Neural cell (in vitro differentiated cells): ENCODE measurements around the gene MEP1B. TPM values are rescaled to one million over a fixed set of nuclear protein-coding genes. Genes with fewer than 3 reads are reported as not detected.

Experiments
- H2AFZ ChIP-seq: fragments of 200-600, 300-800 bp; sonication (generic), shearing (Covaris generic); 2 replicates; pipeline ENCODE4 v1.6.0; 2014; ENCODE audit warnings: low read depth, mild to moderate bottlenecking, antibody characterized with exemption, low read length, moderate library complexity
- H3F3A ChIP-seq: fragments of 200-600 bp; shearing (Covaris generic); 2 replicates; pipeline ENCODE4 v1.6.1; 2016; ENCODE audit warnings: mild to moderate bottlenecking, moderate library complexity, mixed read lengths, antibody characterized with exemption, low read length; ENCODE audit not compliant: insufficient read depth, poor library complexity, severe bottlenecking
- H3K27ac ChIP-seq: fragments of 200-600, 300-800 bp; sonication (generic), shearing (Covaris generic); 2 replicates; pipeline ENCODE4 v1.5.1; 2014; ENCODE audit warnings: mild to moderate bottlenecking, low read length, moderate library complexity
- H3K27me3 ChIP-seq: fragments of 300-800, 200-600 bp; sonication (generic), shearing (Covaris generic); 2 replicates; pipeline ENCODE4 v1.6.0; 2014; ENCODE audit warnings: mild to moderate bottlenecking, low read depth, low read length, moderate library complexity; ENCODE audit not compliant: insufficient read depth
- H3K36me3 ChIP-seq: fragments of 300-800, 200-600 bp; sonication (generic), shearing (Covaris generic); 2 replicates; pipeline ENCODE4 v1.5.1; 2014; ENCODE audit warnings: mild to moderate bottlenecking, antibody characterized with exemption, low read length, moderate library complexity; ENCODE audit not compliant: insufficient read depth
- H3K4me2 ChIP-seq: fragments of 300-800, 200-600 bp; sonication (generic), shearing (Covaris generic); 2 replicates; pipeline ENCODE4 v1.6.0; 2014; ENCODE audit warnings: mild to moderate bottlenecking, low read length
- H3K4me3 ChIP-seq: fragments of 300-800, 200-600 bp; sonication (generic), shearing (Covaris generic); 2 replicates; pipeline ENCODE4 v1.5.1; 2014; ENCODE audit warnings: mild to moderate bottlenecking, low read length, moderate library complexity
- H3K79me2 ChIP-seq: fragments of 200-600 bp; shearing (Covaris generic); replicated peaks from 2 replicates; pipeline ENCODE4 v1.6.0; 2014; ENCODE audit warnings: mild to moderate bottlenecking, low read length, moderate library complexity; ENCODE audit not compliant: insufficient read depth
- H3K9ac ChIP-seq: fragments of 300-800, 200-600 bp; sonication (generic), shearing (Covaris generic); 2 replicates; pipeline ENCODE4 v1.6.1; 2016; ENCODE audit warnings: mild to moderate bottlenecking, low read length, mixed read lengths
- H3K9me2 ChIP-seq: fragments of 200-600 bp; shearing (Covaris generic); 2 replicates; pipeline ENCODE4 v1.6.1; 2016; ENCODE audit warnings: mild to moderate bottlenecking, low read length, mixed read lengths; ENCODE audit not compliant: insufficient read depth
- H3K9me3 ChIP-seq: fragments of 200-600, 300-800 bp; sonication (generic), shearing (Covaris generic); 2 replicates; pipeline ENCODE4 v1.6.1; 2016; ENCODE audit warnings: mild to moderate bottlenecking, mixed run types, low read length, moderate library complexity, mixed read lengths
- H4K20me1 ChIP-seq: fragments of 200-600 bp; shearing (Covaris generic); 2 replicates; pipeline ENCODE4 v1.6.1; 2016; ENCODE audit warnings: mild to moderate bottlenecking, mixed run types; ENCODE audit not compliant: insufficient read depth
- CTCF ChIP-seq: fragments of 450-650 bp; IDR thresholded peaks from 2 replicates; pipeline ENCODE4 v1.5.1; 2014; ENCODE audit warnings: antibody characterized with exemption, mild to moderate bottlenecking, moderate library complexity; ENCODE audit not compliant: poor library complexity, severe bottlenecking
- EP300 ChIP-seq: fragments of 450-650 bp; conservative IDR thresholded peaks from 2 replicates; pipeline ENCODE4 v1.6.1; 2014; ENCODE audit warnings: antibody characterized with exemption, mild to moderate bottlenecking, moderate library complexity; ENCODE audit not compliant: poor library complexity, severe bottlenecking
- EZH2 ChIP-seq: fragments of 200-600, 300-800 bp; shearing (Covaris generic), sonication (generic); IDR thresholded peaks from 2 replicates; pipeline ENCODE4 v1.6.1; 2014; ENCODE audit warnings: antibody characterized with exemption, low read length, borderline replicate concordance, mild to moderate bottlenecking; ENCODE audit not compliant: insufficient read depth, poor library complexity, severe bottlenecking
- MXI1 ChIP-seq: fragments of 450-650 bp; conservative IDR thresholded peaks from 2 replicates; pipeline ENCODE4 v1.6.1; 2014; ENCODE audit warnings: antibody characterized with exemption, mild to moderate bottlenecking; ENCODE audit not compliant: poor library complexity, severe bottlenecking
- POLR2AphosphoS5 ChIP-seq: IDR thresholded peaks from 2 replicates; pipeline ENCODE4 v1.6.1; 2012
- RAD21 ChIP-seq: fragments of 450-650 bp; conservative IDR thresholded peaks from 2 replicates; pipeline ENCODE4 v1.6.1; 2014; ENCODE audit warnings: antibody characterized with exemption, mild to moderate bottlenecking, moderate library complexity
- REST ChIP-seq: IDR thresholded peaks from 2 replicates; pipeline ENCODE4 v1.6.1; 2012; ENCODE audit warnings: borderline replicate concordance
- SMC3 ChIP-seq: fragments of 450-650 bp; conservative IDR thresholded peaks from 2 replicates; pipeline ENCODE4 v1.6.1; 2014; ENCODE audit warnings: antibody characterized with exemption, mild to moderate bottlenecking, moderate library complexity; ENCODE audit not compliant: poor library complexity
- TAF1 ChIP-seq: IDR thresholded peaks from 2 replicates; pipeline ENCODE4 v1.6.1; 2012; ENCODE audit warnings: low read depth
- polyA plus RNA-seq: library from polyadenylated mRNA; depleted of rRNA; stranded (reverse); fragments of >200 nt; gene quantifications from 2 replicates; pipeline ENCODE4 v1.2.3, GENCODE V29; 2014

The MEP1B gene
- polyA plus RNA-seq, 1 donor from 2014 or later, result not detected

- H3K27me3 ChIP-seq, result no peaks in the 10 kb centered on the region
- H4K20me1 ChIP-seq, result no peaks in the 10 kb centered on the region
- no peak overlapping the region for H3K27ac ChIP-seq
- no peaks in the 10 kb centered on the region for H3K9me2 ChIP-seq
- no peak overlapping the region for H3K9ac ChIP-seq
- no peaks in the 10 kb centered on the region for H3K36me3 ChIP-seq
- H3F3A ChIP-seq, result no peaks in the 10 kb centered on the region
- no peak overlapping the region for H2AFZ ChIP-seq
- H3K4me3 ChIP-seq, result no peak overlapping the region
- no peak for TF ChIP-seq EZH2
- no peak for TF ChIP-seq REST
- no peak for TF ChIP-seq MXI1
- no peak for TF ChIP-seq SMC3
- no peak for TF ChIP-seq TAF1
- TF ChIP-seq EP300, result no peak
- no peak for TF ChIP-seq RAD21
- TF ChIP-seq CTCF, result no peak
- TF ChIP-seq POLR2AphosphoS5, result no peak
- H3K9me3 ChIP-seq, result no peaks in the 10 kb centered on the region
- H3K4me2 ChIP-seq, result no peak overlapping the region
- no peaks in the 10 kb centered on the region for H3K79me2 ChIP-seq
These were observed 6.3 kb downstream of the MEP1B start for GRCh38 chr18:32195881-32196815.

GRCh38 chr18:32200766-32201165, 10.9 kb downstream of the MEP1B start:
- Histone ChIP-seq H3K9me2 (no peaks in the 10 kb centered on the region), H3K36me3 (no peaks in the 10 kb centered on the region), H3K27me3 (no peaks in the 10 kb centered on the region), H4K20me1 (no peaks in the 10 kb centered on the region), H3K4me2 (no peak overlapping the region), H3K27ac (no peak overlapping the region), H2AFZ (no peak overlapping the region), H3K4me3 (no peak overlapping the region), H3K79me2 (no peaks in the 10 kb centered on the region), H3K9ac (no peak overlapping the region), H3F3A (no peaks in the 10 kb centered on the region), H3K9me3 (no peaks in the 10 kb centered on the region)
- TF ChIP-seq EZH2, result no peak
- TF ChIP-seq TAF1, result no peak
- TF ChIP-seq MXI1, result no peak
- no peak for TF ChIP-seq SMC3
- TF ChIP-seq RAD21, result no peak
